Measurements from ENCODE around the gene ZGPAT.
"Not testable (repeated sequence)": the region's sequence is repeated elsewhere in the genome, so short reads cannot be mapped to it uniquely, and the experiment has no call there.

ZGPAT gene, protein sequence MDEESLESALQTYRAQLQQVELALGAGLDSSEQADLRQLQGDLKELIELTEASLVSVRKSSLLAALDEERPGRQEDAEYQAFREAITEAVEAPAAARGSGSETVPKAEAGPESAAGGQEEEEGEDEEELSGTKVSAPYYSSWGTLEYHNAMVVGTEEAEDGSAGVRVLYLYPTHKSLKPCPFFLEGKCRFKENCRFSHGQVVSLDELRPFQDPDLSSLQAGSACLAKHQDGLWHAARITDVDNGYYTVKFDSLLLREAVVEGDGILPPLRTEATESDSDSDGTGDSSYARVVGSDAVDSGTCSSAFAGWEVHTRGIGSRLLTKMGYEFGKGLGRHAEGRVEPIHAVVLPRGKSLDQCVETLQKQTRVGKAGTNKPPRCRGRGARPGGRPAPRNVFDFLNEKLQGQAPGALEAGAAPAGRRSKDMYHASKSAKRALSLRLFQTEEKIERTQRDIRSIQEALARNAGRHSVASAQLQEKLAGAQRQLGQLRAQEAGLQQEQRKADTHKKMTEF

DNA sequence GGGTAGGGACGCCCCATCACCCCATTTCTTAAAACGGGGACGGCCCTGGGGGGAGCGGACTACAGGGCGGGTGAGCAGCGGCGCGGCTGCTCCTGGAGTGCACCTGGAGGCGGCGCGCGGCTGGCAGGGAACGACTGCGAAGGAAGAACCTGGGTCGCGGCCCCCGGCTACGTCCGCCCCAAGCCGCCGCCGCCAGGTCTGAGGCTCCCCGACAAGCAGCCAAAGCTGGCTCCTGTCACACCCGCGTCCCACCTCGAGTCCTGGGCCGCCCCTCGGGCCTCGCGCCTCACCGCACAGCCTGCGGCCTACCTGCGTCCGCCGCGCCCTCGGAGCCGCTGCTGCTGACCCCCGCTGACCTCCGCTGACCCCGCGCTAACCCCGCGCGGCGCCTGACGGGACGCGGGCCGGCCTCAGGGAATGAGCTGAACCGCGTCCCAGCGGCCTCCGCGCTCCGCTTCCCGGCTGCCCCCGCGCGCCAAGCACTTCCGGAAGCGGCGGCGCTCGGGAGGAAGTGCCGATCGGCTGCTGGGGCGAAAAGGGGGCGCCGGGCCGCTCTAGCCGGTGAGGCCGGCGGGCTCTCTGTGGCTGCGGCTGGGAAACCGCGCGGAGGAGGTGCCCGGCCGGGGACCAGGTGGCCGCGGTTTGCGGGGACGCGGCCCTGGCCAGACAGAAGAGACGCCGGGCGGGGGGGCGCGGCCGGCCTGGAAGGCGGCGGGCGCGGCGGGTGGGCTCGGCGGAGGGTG is at the start of gene ZGPAT, which contains the start of gene ARFRP1:
Gene ZGPAT, plus strand, starts transcription at position 482 of the 743 bp plus-strand sequence. CDS start 542 bp downstream, outside the sequence.
Gene ARFRP1, minus strand, starts transcription at position 419 of the 743 bp plus-strand sequence. CDS start 885 bp downstream, outside the sequence.
- H3K9me3 Mint-ChIP-seq: peaks cover 2% of the 10 kb centered on the region
- no peaks in the 10 kb centered on the region for H3K27me3 Mint-ChIP-seq
- H3K36me3 Mint-ChIP-seq: peaks cover 26% of the 10 kb centered on the region
- peak; percentile 85 for ATAC-seq (ENCODE audit: low read depth)
- DNase-seq (ENCODE audit: low spot score in 2 of 2): peak; percentile 77 to 84
- peak within 1 kb of the TSS; percentile 84 for H3K27ac Mint-ChIP-seq
- peaks cover 21% of the 10 kb centered on the region for H3K4me1 Mint-ChIP-seq
- peak within 1 kb of the TSS; percentile 88 for H3K4me3 Mint-ChIP-seq

- H3K36me3 Mint-ChIP-seq: peaks cover 3% of the 10 kb centered on the region
- ATAC-seq (ENCODE audit: low read depth): peak; percentile 16
- H3K4me1 Mint-ChIP-seq: peaks cover 16% of the 10 kb centered on the region
- H3K4me3 Mint-ChIP-seq: peak overlapping the region; percentile 90
- DNase-seq (ENCODE audit: low spot score in 2 of 2): no peak
- no peaks in the 10 kb centered on the region for H3K9me3 Mint-ChIP-seq
- peaks cover 3% of the 10 kb centered on the region for H3K27me3 Mint-ChIP-seq
- H3K27ac Mint-ChIP-seq: no peak overlapping the region
Measured at GRCh38 chr20:63658749-63659187, 49.1 kb upstream of the ZGPAT start.

DNA sequence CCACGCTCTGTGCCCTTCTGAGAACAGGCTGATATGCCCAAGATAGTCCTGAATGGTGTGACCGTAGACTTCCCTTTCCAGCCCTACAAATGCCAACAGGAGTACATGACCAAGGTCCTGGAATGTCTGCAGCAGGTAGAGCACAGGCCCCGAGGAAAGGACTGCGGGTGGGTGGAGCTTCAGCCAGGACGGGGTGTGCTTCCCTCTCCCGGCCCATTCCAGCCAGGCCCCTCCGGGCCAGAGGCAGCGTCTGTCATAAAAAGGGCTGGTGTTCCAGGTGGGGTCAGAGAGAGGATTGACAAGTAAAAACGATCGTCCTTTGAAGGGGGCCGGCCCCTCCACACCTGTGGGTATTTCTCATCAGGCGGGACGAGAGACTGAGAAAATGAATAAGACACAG is 48.5 kb upstream of the ZGPAT start:
- Mint-ChIP-seq H3K27ac (no peak overlapping the region), H3K4me3 (peak overlapping the region; percentile 90), H3K27me3 (peaks cover 3% of the 10 kb centered on the region), H3K9me3 (no peaks in the 10 kb centered on the region), H3K4me1 (peaks cover 13% of the 10 kb centered on the region), H3K36me3 (peaks cover 3% of the 10 kb centered on the region)
- no peak for DNase-seq (ENCODE audit: low spot score in 2 of 2)
- no peak for ATAC-seq (ENCODE audit: low read depth)

DNA sequence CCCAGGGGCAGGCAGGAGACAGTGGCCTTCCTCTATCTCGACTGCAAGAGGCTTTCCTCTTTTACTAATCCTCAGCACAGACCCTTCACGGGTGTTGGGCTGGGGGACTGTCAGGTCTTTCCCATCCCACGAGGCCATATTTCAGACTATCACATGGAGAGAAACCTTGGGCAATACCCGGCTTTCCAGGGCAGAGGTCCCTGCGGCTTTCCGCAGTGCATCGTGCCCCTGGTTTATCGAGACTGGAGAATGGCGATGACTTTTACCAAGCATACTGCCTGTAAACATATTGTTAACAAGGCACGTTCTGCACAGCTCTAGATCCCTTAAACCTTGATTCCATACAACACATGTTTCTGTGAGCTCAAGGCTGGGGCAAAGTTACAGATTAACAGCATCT is 47.7 kb upstream of the ZGPAT start:
- H3K27me3 Mint-ChIP-seq; H3K36me3 Mint-ChIP-seq; H3K27ac Mint-ChIP-seq; ATAC-seq (ENCODE audit: low read depth); DNase-seq (ENCODE audit: low spot score in 2 of 2); H3K9me3 Mint-ChIP-seq: not testable (repeated sequence)
- peak overlapping the region; percentile 15 for H3K4me3 Mint-ChIP-seq
- H3K4me1 Mint-ChIP-seq: peaks cover 15% of the 10 kb centered on the region

DNA sequence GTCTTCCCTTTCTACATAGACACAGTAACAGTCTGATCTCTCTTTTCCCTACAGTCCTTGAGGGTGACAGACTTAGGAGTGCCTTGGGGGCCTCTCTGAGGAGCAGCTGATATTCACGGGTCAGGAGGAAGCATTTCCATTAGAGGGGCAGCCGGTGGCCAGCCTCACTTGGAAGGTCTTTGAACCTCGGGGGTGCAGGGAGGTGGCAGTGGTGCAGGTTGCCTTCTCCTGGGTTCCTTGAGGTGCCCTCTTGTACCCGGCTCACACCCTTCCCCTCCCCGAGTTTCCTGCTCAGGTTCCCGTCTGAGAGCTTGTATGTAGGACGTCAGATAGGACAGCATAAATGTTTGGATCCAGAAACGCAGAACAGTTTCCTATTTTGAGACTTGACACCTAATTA is 47.2 kb upstream of the ZGPAT start:
- Mint-ChIP-seq H3K27me3 (no peaks in the 10 kb centered on the region), H3K4me3 (no peak overlapping the region), H3K36me3 (peaks cover 6% of the 10 kb centered on the region), H3K27ac (no peak overlapping the region), H3K4me1 (peaks cover 15% of the 10 kb centered on the region), H3K9me3 (no peaks in the 10 kb centered on the region)
- DNase-seq (ENCODE audit: low spot score in 2 of 2) (no peak), ATAC-seq (ENCODE audit: low read depth) (no peak)

GRCh38 chr20:63661108-63661507 is 46.7 kb upstream of the ZGPAT start:
- H3K36me3 Mint-ChIP-seq: peaks cover 6% of the 10 kb centered on the region
- H3K9me3 Mint-ChIP-seq: no peaks in the 10 kb centered on the region
- H3K27me3 Mint-ChIP-seq: no peaks in the 10 kb centered on the region

GRCh38 chr20:63661959-63662812 is 45.7 kb upstream of the ZGPAT start:
- no peak overlapping the region for H3K4me3 Mint-ChIP-seq
- peaks cover 6% of the 10 kb centered on the region for H3K36me3 Mint-ChIP-seq

More at GRCh38 chr20:63661108-63661507, 46.7 kb upstream of the ZGPAT start:
- no peak overlapping the region for H3K27ac Mint-ChIP-seq
- H3K4me1 Mint-ChIP-seq: peaks cover 15% of the 10 kb centered on the region
- ATAC-seq (ENCODE audit: low read depth) (no peak), DNase-seq (ENCODE audit: low spot score in 2 of 2) (no peak)
- no peak overlapping the region for H3K4me3 Mint-ChIP-seq

GRCh38 chr20:63662813-63663189 is 45.0 kb upstream of the ZGPAT start:
- no peaks in the 10 kb centered on the region for H3K9me3 Mint-ChIP-seq
- ATAC-seq (ENCODE audit: low read depth) (no peak), DNase-seq (ENCODE audit: low spot score in 2 of 2) (no peak)
- peaks cover 15% of the 10 kb centered on the region for H3K4me1 Mint-ChIP-seq
- H3K4me3 Mint-ChIP-seq: no peak overlapping the region
- H3K36me3 Mint-ChIP-seq: peaks cover 6% of the 10 kb centered on the region
- no peaks in the 10 kb centered on the region for H3K27me3 Mint-ChIP-seq
- no peak overlapping the region for H3K27ac Mint-ChIP-seq

More at GRCh38 chr20:63661959-63662812, 45.7 kb upstream of the ZGPAT start:
- peaks cover 15% of the 10 kb centered on the region for H3K4me1 Mint-ChIP-seq
- H3K27me3 Mint-ChIP-seq: no peaks in the 10 kb centered on the region
- no peaks in the 10 kb centered on the region for H3K9me3 Mint-ChIP-seq
- DNase-seq (ENCODE audit: low spot score in 2 of 2): no peak
- H3K27ac Mint-ChIP-seq: no peak overlapping the region
- ATAC-seq (ENCODE audit: low read depth): no peak

- H3K27me3 Mint-ChIP-seq: no peaks in the 10 kb centered on the region
Measured at GRCh38 chr20:63663332-63664066, 44.3 kb upstream of the ZGPAT start.

DNA sequence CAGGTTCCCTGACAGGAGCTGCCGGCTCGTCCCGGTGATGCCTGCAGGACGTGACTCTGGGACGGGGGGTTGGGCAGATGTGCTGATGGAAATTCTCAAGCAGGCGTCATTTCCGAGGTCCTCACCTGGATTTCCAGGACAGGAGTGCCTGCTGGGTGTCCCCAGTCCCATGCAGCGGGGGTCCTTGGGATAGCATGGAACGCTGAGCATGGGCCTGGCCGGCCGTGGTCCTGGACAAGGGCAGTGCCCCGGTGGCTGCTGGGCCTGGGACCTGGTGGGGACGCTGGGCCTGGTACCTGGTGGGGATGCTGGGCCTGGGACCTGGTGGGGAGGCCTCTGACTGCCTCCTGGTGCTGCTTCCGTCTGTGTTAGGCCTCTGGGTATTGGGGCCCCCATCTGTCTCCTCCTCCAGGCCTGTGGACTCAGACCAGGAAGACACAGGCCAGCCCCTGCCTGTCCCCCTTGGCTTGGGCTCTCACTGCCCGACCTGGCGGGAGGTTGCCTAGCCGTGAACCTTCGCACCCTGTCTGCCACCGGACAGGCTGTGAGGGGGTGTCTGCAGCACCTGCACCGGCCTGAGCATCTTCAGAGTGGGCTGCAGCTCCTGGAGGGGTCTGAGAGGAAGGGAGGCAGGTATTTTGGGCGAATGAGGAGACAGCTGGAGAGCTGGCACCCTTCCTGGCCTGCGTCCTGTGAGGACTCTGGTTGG is 43.5 kb upstream of the ZGPAT start:
- Mint-ChIP-seq H3K27ac (no peak overlapping the region), H3K4me1 (peaks cover 2% of the 10 kb centered on the region), H3K27me3 (no peaks in the 10 kb centered on the region), H3K36me3 (peaks cover 10% of the 10 kb centered on the region), H3K9me3 (no peaks in the 10 kb centered on the region), H3K4me3 (no peak overlapping the region)
- DNase-seq (ENCODE audit: low spot score in 2 of 2): no peak
- no peak for ATAC-seq (ENCODE audit: low read depth)

More at GRCh38 chr20:63663332-63664066, 44.3 kb upstream of the ZGPAT start:
- no peak for ATAC-seq (ENCODE audit: low read depth)
- no peak overlapping the region for H3K4me3 Mint-ChIP-seq
- no peak for DNase-seq (ENCODE audit: low spot score in 2 of 2)
- H3K36me3 Mint-ChIP-seq: peaks cover 10% of the 10 kb centered on the region
- peaks cover 10% of the 10 kb centered on the region for H3K4me1 Mint-ChIP-seq
- H3K27ac Mint-ChIP-seq: no peak overlapping the region
- no peaks in the 10 kb centered on the region for H3K9me3 Mint-ChIP-seq

GRCh38 chr20:63664861-63665594 is 42.8 kb upstream of the ZGPAT start:
- ATAC-seq (ENCODE audit: low read depth) (no peak), DNase-seq (ENCODE audit: low spot score in 2 of 2) (no peak)
- H3K4me1 Mint-ChIP-seq: peaks cover 2% of the 10 kb centered on the region
- H3K27me3 Mint-ChIP-seq: no peaks in the 10 kb centered on the region
- H3K27ac Mint-ChIP-seq: no peak overlapping the region
- no peaks in the 10 kb centered on the region for H3K9me3 Mint-ChIP-seq
- no peak overlapping the region for H3K4me3 Mint-ChIP-seq
- H3K36me3 Mint-ChIP-seq: peaks cover 10% of the 10 kb centered on the region

GRCh38 chr20:63665708-63666107 is 42.1 kb upstream of the ZGPAT start:
- no peak for DNase-seq (ENCODE audit: low spot score in 2 of 2)
- no peak overlapping the region for H3K4me3 Mint-ChIP-seq
- H3K27ac Mint-ChIP-seq: no peak overlapping the region
- ATAC-seq (ENCODE audit: low read depth): no peak
- H3K36me3 Mint-ChIP-seq: peaks cover 10% of the 10 kb centered on the region
- no peaks in the 10 kb centered on the region for H3K9me3 Mint-ChIP-seq
- no peaks in the 10 kb centered on the region for H3K27me3 Mint-ChIP-seq
- H3K4me1 Mint-ChIP-seq: peaks cover 2% of the 10 kb centered on the region

Data from memory B cell (primary cell).